Measurements from ENCODE around the gene CFAP46.

The CFAP46 gene

GRCh38 chr10:132770061-132771021, 172.0 kb downstream of the CFAP46 start:
- no peak for DNase-seq (ENCODE audit: low spot score)

- no peak for DNase-seq (ENCODE audit: low spot score)
Observed at GRCh38 chr10:132768346-132769248, 173.8 kb downstream of the CFAP46 start.

- DNase-seq (ENCODE audit: low spot score), result no peak
Observed at GRCh38 chr10:132766291-132766690, 176.1 kb downstream of the CFAP46 start.

GRCh38 chr10:132765435-132765834, 176.9 kb downstream of the CFAP46 start:
- DNase-seq (ENCODE audit: low spot score), result no peak

- no peak for DNase-seq (ENCODE audit: low spot score)
Observed at GRCh38 chr10:132764108-132764507, 178.3 kb downstream of the CFAP46 start.

GRCh38 chr10:132763545-132763944, 178.8 kb downstream of the CFAP46 start:
- DNase-seq (ENCODE audit: low spot score), result no peak

- no peak for DNase-seq (ENCODE audit: low spot score)
Observed at GRCh38 chr10:132762267-132762666, 180.1 kb downstream of the CFAP46 start.

GRCh38 chr10:132761395-132762060, 180.8 kb downstream of the CFAP46 start:
- DNase-seq (ENCODE audit: low spot score), result no peak

GRCh38 chr10:132758865-132759264, 183.5 kb downstream of the CFAP46 start:
- DNase-seq (ENCODE audit: low spot score), result no peak
